ENCODE results near the gene EHD3. TPM values are rescaled to one million over a fixed set of nuclear protein-coding genes. Genes with fewer than 3 reads are reported as not detected.

EHD3 gene
- total RNA-seq, 1 donor from 2014 or later: 22.5 TPM

GRCh38 chr2:31246184-31246852 is 12.4 kb downstream of the EHD3 start:
- intact Hi-C loops (cut with DNase I): no loop called here
- Histone ChIP-seq H3K4me3 (no peak overlapping the region), H3K4me1 (no peaks in the 10 kb centered on the region), H3K9me3 (no peaks in the 10 kb centered on the region), H3K27ac (no peak overlapping the region), H3K27me3 (no peaks in the 10 kb centered on the region), H3K36me3 (peaks cover 25 to 49% of the 10 kb centered on the region in 2 donors)
- TF ChIP-seq CTCF (IDR thresholded peaks at IDR 0.05): no peak
- peak in 1 of 2 donors; percentile 13 for DNase-seq (ENCODE audit: low spot score in 2 of 2)

GRCh38 chr2:31247711-31248110 is 13.8 kb downstream of the EHD3 start:
- no peak for TF ChIP-seq CTCF (IDR thresholded peaks at IDR 0.05)
- Histone ChIP-seq H3K27ac (no peak overlapping the region), H3K27me3 (no peaks in the 10 kb centered on the region), H3K4me1 (no peaks in the 10 kb centered on the region), H3K4me3 (no peak overlapping the region), H3K9me3 (no peaks in the 10 kb centered on the region), H3K36me3 (peaks cover 25 to 56% of the 10 kb centered on the region in 2 donors)
- DNase-seq (ENCODE audit: low spot score in 2 of 2): peak in 1 of 2 donors; percentile 48
- intact Hi-C loops (cut with DNase I): no loop called here

GRCh38 chr2:31248139-31248538 is 14.2 kb downstream of the EHD3 start:
- no peak for TF ChIP-seq CTCF (IDR thresholded peaks at IDR 0.05)
- DNase-seq (ENCODE audit: low spot score in 2 of 2): peak in 1 of 2 donors; percentile 42
- intact Hi-C loops (cut with DNase I): no loop called here
- Histone ChIP-seq H3K9me3 (no peaks in the 10 kb centered on the region), H3K27ac (no peak overlapping the region), H3K4me3 (no peak overlapping the region), H3K36me3 (peaks cover 25 to 56% of the 10 kb centered on the region in 2 donors), H3K27me3 (no peaks in the 10 kb centered on the region), H3K4me1 (no peaks in the 10 kb centered on the region)

GRCh38 chr2:31249009-31249690 is 15.2 kb downstream of the EHD3 start:
- TF ChIP-seq CTCF (IDR thresholded peaks at IDR 0.05): no peak
- no peak overlapping the region for H3K4me3 ChIP-seq
- intact Hi-C loops (cut with DNase I): no loop called here
- peaks cover 24 to 59% of the 10 kb centered on the region in 2 donors for H3K36me3 ChIP-seq
- no peaks in the 10 kb centered on the region for H3K4me1 ChIP-seq
- no peaks in the 10 kb centered on the region for H3K9me3 ChIP-seq
- peak in 1 of 2 donors; percentile 50 for DNase-seq (ENCODE audit: low spot score in 2 of 2)
- H3K27me3 ChIP-seq: no peaks in the 10 kb centered on the region
- no peak overlapping the region for H3K27ac ChIP-seq

- TF ChIP-seq CTCF (IDR thresholded peaks at IDR 0.05): no peak
Observed at GRCh38 chr2:31251018-31251417, 17.1 kb downstream of the EHD3 start.

More at GRCh38 chr2:31251018-31251417, 17.1 kb downstream of the EHD3 start:
- intact Hi-C loops (cut with DNase I): no loop called here
- no peaks in the 10 kb centered on the region for H3K27me3 ChIP-seq
- DNase-seq (ENCODE audit: low spot score in 2 of 2): no peak
- no peaks in the 10 kb centered on the region for H3K4me1 ChIP-seq
- no peak overlapping the region for H3K27ac ChIP-seq
- H3K4me3 ChIP-seq: no peak overlapping the region
- H3K9me3 ChIP-seq: no peaks in the 10 kb centered on the region
- peaks cover 25 to 62% of the 10 kb centered on the region in 2 donors for H3K36me3 ChIP-seq

Data from ascending aorta (tissue), 2 donors.